CD1c-positive myeloid dendritic cell (primary cell): ENCODE data around the gene LRRC8D.

Experiments used
- DNase-seq: peaks from one replicate; pipeline ENCODE4 v3.0.0-alpha.2; 2016; ENCODE audit errors: extremely low spot score

Gene LRRC8D

GRCh38 chr1:89941110-89941766 is 120.4 kb downstream of the LRRC8D start:
- DNase-seq = peak; percentile 77

GRCh38 chr1:89942014-89942413 is 121.2 kb downstream of the LRRC8D start:
- no peak for DNase-seq

- DNase-seq = peak; percentile 63
Measured at GRCh38 chr1:89942825-89943658, 122.2 kb downstream of the LRRC8D start.

GRCh38 chr1:89943846-89944781 is 123.3 kb downstream of the LRRC8D start:
- no peak for DNase-seq

GRCh38 chr1:89945852-89946476 is 125.1 kb downstream of the LRRC8D start:
- DNase-seq = no peak

GRCh38 chr1:89946532-89946931 is 125.7 kb downstream of the LRRC8D start:
- DNase-seq = no peak

DNA sequence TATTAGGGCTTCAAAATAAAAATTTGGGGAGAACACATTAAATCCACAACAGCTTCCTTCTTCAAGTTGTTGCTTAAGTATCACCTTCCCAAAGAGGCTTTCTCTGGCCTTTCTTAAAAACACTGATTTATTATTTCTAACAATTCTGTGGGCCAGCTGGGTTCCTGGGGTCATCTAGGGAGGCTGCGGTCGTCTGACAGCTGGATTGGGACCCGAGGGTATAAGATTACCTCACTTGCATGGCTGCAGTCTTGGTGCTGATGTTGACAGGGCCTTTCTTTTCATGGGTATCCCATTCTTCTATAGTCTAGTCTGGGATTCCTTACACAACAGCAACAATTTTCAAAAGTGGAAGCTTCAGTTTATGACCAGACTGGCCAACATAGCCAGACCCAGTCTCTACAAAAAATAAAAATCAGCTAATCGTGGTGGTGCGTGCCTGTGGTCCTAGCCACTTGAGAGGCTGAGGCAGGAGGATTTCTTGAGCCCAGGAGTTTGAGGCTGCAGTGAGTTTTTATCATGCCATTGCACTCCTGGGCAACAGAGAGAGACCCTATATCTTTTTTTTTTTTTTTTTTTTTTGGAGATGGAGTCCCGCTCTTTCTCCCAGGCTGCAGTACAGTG is 128.0 kb downstream of the LRRC8D start:
- no peak for DNase-seq

DNA sequence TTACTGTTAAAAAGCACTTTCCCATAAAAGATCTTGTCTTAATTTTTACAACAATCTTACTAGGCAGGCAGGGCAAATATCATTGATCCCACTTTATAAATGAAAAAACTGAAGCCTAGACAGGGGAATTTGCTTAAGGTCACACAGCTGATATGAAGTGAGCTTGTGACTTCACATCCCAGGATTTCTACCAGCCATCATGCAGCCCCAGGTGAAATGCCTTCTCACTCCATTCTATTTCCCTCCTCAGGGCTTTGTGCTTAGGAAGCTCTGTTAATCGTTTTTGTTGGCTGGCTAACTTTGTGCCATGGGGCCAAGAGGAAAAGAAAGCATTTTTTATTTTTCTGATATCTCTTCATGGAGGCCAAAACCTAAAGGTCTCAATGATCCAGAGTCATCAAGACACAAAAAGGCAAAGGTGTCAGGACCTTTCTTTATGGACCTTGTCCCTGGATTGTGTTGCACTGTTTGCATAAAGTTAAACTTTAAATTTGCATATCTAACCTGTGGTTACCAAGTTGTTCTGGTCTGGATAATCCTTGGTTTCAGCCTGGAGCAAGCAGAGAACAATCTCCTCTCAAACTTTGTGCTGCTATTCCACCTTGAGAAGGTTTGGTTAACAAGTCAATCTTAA is 129.3 kb downstream of the LRRC8D start:
- DNase-seq = no peak

DNA sequence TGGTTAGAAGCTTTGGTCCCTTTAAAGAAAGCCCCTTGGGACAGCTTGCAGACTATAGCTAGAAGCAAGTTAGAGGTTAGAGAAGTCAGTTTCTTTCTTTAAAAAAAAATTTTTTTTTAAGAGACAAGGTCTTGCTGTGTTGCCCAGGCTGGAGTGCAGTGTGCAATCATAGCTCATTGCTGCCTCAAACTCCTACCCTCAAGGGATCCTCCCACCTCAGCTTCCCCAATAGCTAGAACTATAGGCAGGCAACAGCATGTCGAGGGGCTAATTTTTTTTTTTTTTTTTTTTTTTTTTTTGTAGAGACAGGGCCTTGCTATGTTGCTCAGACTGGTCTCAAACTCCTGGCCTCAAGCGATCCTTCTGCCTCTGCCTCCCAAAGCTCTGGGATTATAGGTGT is 129.9 kb downstream of the LRRC8D start:
- no peak for DNase-seq

- no peak for DNase-seq
Measured at GRCh38 chr1:89951766-89952604, 131.2 kb downstream of the LRRC8D start.

GRCh38 chr1:89952605-89953130 is 131.8 kb downstream of the LRRC8D start:
- DNase-seq = no peak

DNA sequence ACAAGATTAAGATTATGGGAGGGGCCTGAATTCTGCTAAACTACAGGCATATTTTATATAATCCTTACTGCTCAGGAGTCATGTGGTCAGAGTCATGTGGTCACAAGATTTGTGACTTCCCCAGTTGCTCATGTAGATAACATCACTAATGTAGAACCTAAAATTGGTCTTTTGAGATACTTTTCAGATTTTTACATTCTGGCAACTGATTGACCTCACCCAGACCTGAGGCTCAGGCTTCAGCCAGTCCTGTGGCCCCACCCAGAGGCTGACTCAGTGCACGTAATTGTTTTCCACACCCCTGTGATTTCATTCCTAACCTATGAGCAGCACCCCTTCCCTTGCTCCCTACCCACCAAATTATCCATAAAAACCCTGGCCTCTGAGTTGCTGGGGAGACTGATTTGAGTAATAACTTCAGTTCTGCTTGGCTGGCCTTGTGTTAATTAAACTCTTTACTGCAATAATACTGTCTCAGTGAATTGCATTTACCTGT is 132.3 kb downstream of the LRRC8D start:
- peak; percentile 35 for DNase-seq

DNA sequence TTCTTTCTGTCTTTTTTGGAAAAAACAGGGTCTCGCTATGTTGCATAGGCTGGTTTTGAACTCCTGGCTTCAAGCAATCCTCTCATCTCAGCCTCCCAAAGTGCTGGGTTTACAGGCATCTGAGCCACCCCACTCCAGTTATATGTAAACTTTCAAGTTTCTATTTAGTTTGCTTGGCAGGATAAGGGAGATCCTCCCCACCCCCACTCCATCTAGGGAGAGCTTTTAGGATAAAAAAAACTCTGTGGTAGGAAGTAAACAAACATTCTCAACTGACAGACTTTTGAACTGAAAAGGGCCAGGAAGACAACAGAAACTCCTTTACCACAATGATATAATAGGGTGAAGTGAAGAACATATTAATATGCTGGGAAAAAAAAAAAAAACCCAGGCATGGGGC is 133.1 kb downstream of the LRRC8D start:
- no peak for DNase-seq

DNA sequence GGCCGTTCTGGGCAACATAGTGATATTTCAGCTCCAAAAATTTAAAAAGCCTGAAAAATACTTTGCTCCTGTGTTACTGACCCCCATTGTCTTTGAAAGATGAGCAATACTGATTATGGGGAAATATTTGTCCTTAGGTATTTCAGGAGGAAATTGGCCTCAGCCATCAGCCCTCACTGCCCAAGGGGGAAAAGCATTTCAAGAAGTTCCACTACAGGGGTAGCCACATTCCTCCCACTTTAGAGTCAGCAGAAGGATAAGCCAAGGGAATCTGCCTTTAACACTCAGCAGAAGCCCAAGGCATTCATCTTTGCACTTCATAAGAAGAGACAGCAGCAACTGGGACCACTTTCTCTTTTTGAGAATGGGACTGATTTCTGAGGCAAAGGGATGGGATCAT is 133.6 kb downstream of the LRRC8D start:
- no peak for DNase-seq

GRCh38 chr1:89955311-89956205 is 134.7 kb downstream of the LRRC8D start:
- DNase-seq = no peak

DNA sequence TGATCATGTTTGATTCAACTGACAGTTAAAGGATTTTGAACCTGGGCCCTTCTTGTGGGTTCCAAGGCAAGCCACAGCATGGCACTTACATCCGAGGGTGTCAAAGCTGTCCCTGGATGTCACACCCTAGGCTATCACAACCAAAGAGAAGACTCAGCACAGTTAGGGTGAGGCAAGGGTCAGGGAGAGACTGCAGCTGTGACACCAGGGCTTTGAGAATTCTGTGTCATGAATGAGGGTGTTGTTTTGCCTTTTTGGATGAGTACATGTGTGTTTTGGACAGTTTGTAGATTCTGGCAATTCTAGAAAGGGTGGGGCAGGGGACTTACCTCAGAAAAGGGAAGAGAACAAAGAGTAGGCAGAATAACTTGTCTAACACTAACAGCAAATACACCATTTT is 136.3 kb downstream of the LRRC8D start:
- peak; percentile 20 for DNase-seq

DNA sequence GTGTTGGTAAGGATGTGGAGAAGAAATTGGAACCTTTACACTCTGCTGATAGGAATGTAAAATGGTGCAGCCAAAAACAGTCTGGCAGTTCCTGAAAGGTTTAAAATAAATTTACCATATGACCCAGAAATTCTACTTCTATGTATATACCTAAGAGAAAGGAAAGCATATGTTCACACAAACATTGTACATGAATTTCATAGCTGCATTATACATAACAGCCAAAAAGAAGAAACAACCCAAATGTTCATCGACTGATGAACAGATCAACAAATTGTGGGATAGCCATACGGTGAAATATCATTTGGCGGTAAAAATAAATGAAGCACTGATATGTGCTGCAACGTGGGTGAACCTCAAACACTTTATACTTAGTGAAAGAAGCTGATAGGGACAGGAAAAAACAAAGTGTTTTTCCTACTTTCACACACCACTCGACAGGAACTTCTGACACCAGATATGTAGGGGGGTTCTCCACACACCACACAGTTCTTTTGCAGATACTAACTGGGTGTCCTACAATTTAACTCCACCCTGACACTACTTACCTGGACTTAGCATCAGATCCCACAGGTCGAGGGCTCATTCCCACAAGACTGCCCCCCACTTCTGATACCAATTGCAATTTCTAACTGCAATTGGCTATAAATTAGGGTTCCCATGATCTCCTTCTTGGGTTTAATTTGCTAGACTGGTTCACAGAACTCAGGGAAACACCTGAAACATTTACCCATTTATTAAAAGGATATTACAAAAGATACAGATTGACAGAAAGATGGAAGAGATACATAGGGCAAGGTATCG is 138.2 kb downstream of the LRRC8D start:
- no peak for DNase-seq

- DNase-seq = no peak
Measured at GRCh38 chr1:89959719-89960118, 138.9 kb downstream of the LRRC8D start.
